Anterior cingulate cortex (tissue), 58 donors: ENCODE measurements around the gene RASSF9.

Source experiments
- DNase-seq, 58 donors: peaks; one replicate each; lab custom pipeline; 2025; lab: John Stamatoyannopoulos, UW

Gene RASSF9

GRCh38 chr12:85823436-85824180 lies 12.6 kb downstream of the RASSF9 start:
- no peak for DNase-seq

GRCh38 chr12:85821759-85822158 lies 14.4 kb downstream of the RASSF9 start:
- DNase-seq: no peak

GRCh38 chr12:85821206-85821605 lies 15.0 kb downstream of the RASSF9 start:
- DNase-seq: no peak

GRCh38 chr12:85820101-85820500 lies 16.1 kb downstream of the RASSF9 start:
- DNase-seq: no peak

GRCh38 chr12:85814741-85815140 lies 21.5 kb downstream of the RASSF9 start:
- no peak for DNase-seq

- no peak for DNase-seq
Measured at GRCh38 chr12:85814071-85814470, 22.1 kb downstream of the RASSF9 start.

GRCh38 chr12:85809500-85809899 lies 26.7 kb downstream of the RASSF9 start:
- no peak for DNase-seq

- DNase-seq: no peak
Measured at GRCh38 chr12:85807730-85808129, 28.5 kb downstream of the RASSF9 start.

GRCh38 chr12:85805654-85806053 lies 30.6 kb downstream of the RASSF9 start:
- peak in 1 of 58 donors; percentile 12 for DNase-seq

- no peak for DNase-seq
Measured at GRCh38 chr12:85804663-85805062, 31.5 kb downstream of the RASSF9 start.

GRCh38 chr12:85803923-85804322 lies 32.3 kb downstream of the RASSF9 start:
- DNase-seq: no peak

- no peak for DNase-seq
Measured at GRCh38 chr12:85803231-85803630, 33.0 kb downstream of the RASSF9 start.

GRCh38 chr12:85798122-85798521 lies 38.1 kb downstream of the RASSF9 start:
- DNase-seq: no peak

- no peak for DNase-seq
Measured at GRCh38 chr12:85796001-85796400, 40.2 kb downstream of the RASSF9 start.

- no peak for DNase-seq
Measured at GRCh38 chr12:85794531-85794930, 41.7 kb downstream of the RASSF9 start.

GRCh38 chr12:85784096-85784720 lies 52.0 kb downstream of the RASSF9 start:
- no peak for DNase-seq

- no peak for DNase-seq
Measured at GRCh38 chr12:85782711-85783110, 53.5 kb downstream of the RASSF9 start.

GRCh38 chr12:85781766-85782165 lies 54.4 kb downstream of the RASSF9 start:
- DNase-seq: peak in 2 of 58 donors; percentile 20 to 21

- DNase-seq: no peak
Measured at GRCh38 chr12:85779768-85780167, 56.4 kb downstream of the RASSF9 start.

GRCh38 chr12:85775091-85775490 lies 61.1 kb downstream of the RASSF9 start:
- DNase-seq: no peak

- no peak for DNase-seq
Measured at GRCh38 chr12:85765453-85765869, 70.7 kb downstream of the RASSF9 start.

GRCh38 chr12:85759623-85760022 lies 76.6 kb downstream of the RASSF9 start:
- DNase-seq: no peak
